GM23338 (cell line): ENCODE data around the gene OR10K1. TPM values are rescaled to one million over a fixed set of nuclear protein-coding genes. Genes with fewer than 3 reads are reported as not detected.

Experiments used
- ATAC-seq: fragments of 200-7000 bp; cut with Tn5 transposase; 3 replicates; pipeline ENCODE4 v1.9.1; 2020
- DNase-seq: peaks from one replicate; pipeline ENCODE4 v3.0.0-alpha.2; 2015; ENCODE audit warnings: low spot score
- H2AFZ ChIP-seq: fragments of 200-600 bp; sonication (generic); 2 replicates; pipeline ENCODE4 v1.8.0; 2016; ENCODE audit warnings: antibody characterized with exemption, mild to moderate bottlenecking, moderate library complexity
- H3F3A ChIP-seq: fragments of 200-600 bp; sonication (generic); replicated peaks from 2 replicates; pipeline ENCODE4 v1.8.0; 2017; ENCODE audit warnings: antibody characterized with exemption, mixed run types, low read depth
- H3K27ac ChIP-seq: fragments of 200-600 bp; sonication (generic); 2 replicates; pipeline ENCODE4 v1.6.1; 2016; ENCODE audit warnings: low read depth
- H3K27me3 ChIP-seq: fragments of 200-600 bp; sonication (generic); 2 replicates; pipeline ENCODE4 v1.8.0; 2016; ENCODE audit warnings: mild to moderate bottlenecking, mixed run types, moderate library complexity; ENCODE audit not compliant: insufficient read depth
- H3K36me3 ChIP-seq: fragments of 200-600 bp; sonication (generic); 2 replicates; pipeline ENCODE4 v1.8.0; 2016; ENCODE audit warnings: mild to moderate bottlenecking; ENCODE audit not compliant: insufficient read depth
- H3K4me1 ChIP-seq: fragments of 200-600 bp; sonication (generic); 2 replicates; pipeline ENCODE4 v1.8.0; 2016; ENCODE audit warnings: mild to moderate bottlenecking, moderate library complexity; ENCODE audit not compliant: insufficient read depth
- H3K4me2 ChIP-seq: fragments of 200-600 bp; sonication (generic); 2 replicates; pipeline ENCODE4 v1.7.1; 2017; ENCODE audit warnings: mixed run types
- H3K4me3 ChIP-seq: fragments of 200-600 bp; sonication (generic); 2 replicates; pipeline ENCODE4 v1.6.1; 2016; ENCODE audit warnings: mixed run types
- H3K79me2 ChIP-seq: fragments of 200-600 bp; sonication (generic); replicated peaks from 2 replicates; pipeline ENCODE4 v1.8.0; 2017; ENCODE audit warnings: mild to moderate bottlenecking; ENCODE audit not compliant: insufficient read depth
- H3K9me2 ChIP-seq: fragments of 200-600 bp; sonication (generic); 2 replicates; pipeline ENCODE4 v1.8.0; 2017; ENCODE audit not compliant: insufficient read depth
- H4K20me1 ChIP-seq: fragments of 200-600 bp; sonication (generic); replicated peaks from 2 replicates; pipeline ENCODE4 v1.8.0; 2017; ENCODE audit warnings: mild to moderate bottlenecking; ENCODE audit not compliant: insufficient read depth
- H3K27ac Mint-ChIP-seq: 2 replicates; pipeline ENCODE4 v1.8.0; 2020; ENCODE audit warnings: inconsistent platforms, mild to moderate bottlenecking, moderate library complexity, mixed read lengths
- H3K27me3 Mint-ChIP-seq: 3 replicates; pipeline ENCODE4 v1.8.0; 2022; ENCODE audit warnings: low read depth, mild to moderate bottlenecking, moderate library complexity, mixed read lengths, inconsistent platforms; ENCODE audit not compliant: insufficient read depth, poor library complexity
- H3K36me3 Mint-ChIP-seq: 3 replicates; pipeline ENCODE4 v1.8.0; 2021; ENCODE audit warnings: low read depth, mild to moderate bottlenecking, inconsistent platforms, moderate library complexity, mixed read lengths
- H3K4me1 Mint-ChIP-seq: 3 replicates; pipeline ENCODE4 v1.8.0; 2020; ENCODE audit warnings: mild to moderate bottlenecking, inconsistent platforms, mixed read lengths
- H3K4me3 Mint-ChIP-seq: 3 replicates; pipeline ENCODE4 v1.8.0; 2021; ENCODE audit warnings: moderate library complexity, mild to moderate bottlenecking, inconsistent platforms, mixed read lengths
- H3K9me3 Mint-ChIP-seq: 3 replicates; pipeline ENCODE4 v1.8.0; 2020; ENCODE audit warnings: moderate library complexity, mild to moderate bottlenecking, inconsistent platforms, mixed read lengths
- CREB1 ChIP-seq: fragments of 250-450 bp; sonication (Bioruptor Pico); IDR thresholded peaks from 2 replicates; pipeline ENCODE4 v1.5.0; 2020; ENCODE audit warnings: low read depth, mild to moderate bottlenecking, moderate library complexity
- CTCF ChIP-seq, 2 experiments: fragments of 200-600 bp in 1 of 2; sonication (generic) in 1 of 2; conservative IDR thresholded peaks; 2 replicates each; pipeline versions ENCODE4 v1.5.1 to v1.6.1; 2016 to 2017; ENCODE audit warnings: antibody characterized with exemption in 2 of 2, low read depth in 2 of 2, mild to moderate bottlenecking in 2 of 2, moderate library complexity in 1 of 2
- ETS1 ChIP-seq: IDR thresholded peaks from 2 replicates; pipeline ENCODE4 v1.6.1; 2016; ENCODE audit warnings: antibody characterized with exemption
- EZH2 ChIP-seq: fragments of 200-600 bp; sonication (generic); IDR thresholded peaks from one replicate; pipeline ENCODE4 v1.8.0; 2017; ENCODE audit warnings: antibody characterized with exemption, mild to moderate bottlenecking, low read depth; ENCODE audit not compliant: unreplicated experiment
- EZH2phosphoT487 ChIP-seq: fragments of 200-600 bp; sonication (generic); IDR thresholded peaks from one replicate; pipeline ENCODE4 v1.8.1; 2018; ENCODE audit warnings: antibody characterized with exemption; ENCODE audit not compliant: unreplicated experiment
- JUNB ChIP-seq: IDR thresholded peaks from one replicate; pipeline ENCODE4 v1.6.1; 2016; ENCODE audit warnings: antibody characterized with exemption; ENCODE audit not compliant: unreplicated experiment
- NANOG ChIP-seq: IDR thresholded peaks from 2 replicates; pipeline ENCODE4 v1.6.1; 2016; ENCODE audit warnings: antibody characterized with exemption, borderline replicate concordance
- POLR2AphosphoS5 ChIP-seq: IDR thresholded peaks from 2 replicates; pipeline ENCODE4 v1.6.1; 2016; ENCODE audit warnings: antibody characterized with exemption, low read depth
- REST ChIP-seq: IDR thresholded peaks from one replicate; pipeline ENCODE4 v1.6.1; 2018; ENCODE audit warnings: antibody characterized with exemption; ENCODE audit not compliant: unreplicated experiment
- STAT1 ChIP-seq: IDR thresholded peaks from one replicate; pipeline ENCODE4 v1.6.1; 2016; ENCODE audit warnings: antibody characterized with exemption; ENCODE audit not compliant: unreplicated experiment
- ZNF114 ChIP-seq: fragments of 250-450 bp; sonication (Bioruptor Pico); IDR thresholded peaks from 2 replicates; pipeline ENCODE4 v1.5.0; 2020; ENCODE audit warnings: mild to moderate bottlenecking, moderate library complexity
- ZNF331 ChIP-seq: fragments of 250-450 bp; sonication (Bioruptor Pico); IDR thresholded peaks from 2 replicates; pipeline ENCODE4 v1.5.0; 2020; ENCODE audit warnings: low read depth, mild to moderate bottlenecking, moderate library complexity
- ZNF462 ChIP-seq: fragments of 250-450 bp; sonication (Bioruptor Pico); IDR thresholded peaks from 2 replicates; pipeline ENCODE4 v1.5.0; 2020; ENCODE audit warnings: mild to moderate bottlenecking, moderate library complexity
- polyA plus RNA-seq: library from polyadenylated mRNA; unstranded; fragments of >200 nt; fragmentation: Nextera tagmentation; extraction: Ambion mirVana; gene quantifications from 2 replicates; pipeline ENCODE4 v1.2.1, GENCODE V29; 2016
- total RNA-seq: library from RNA; depleted of rRNA; stranded (reverse); fragments of >200 nt; shearing (Covaris generic); gene quantifications from 2 replicates; pipeline ENCODE4 v1.2.3, GENCODE V29; 2014

The OR10K1 gene
- total and polyA plus RNA-seq, 2 experiments from 2014 or later: not detected

GRCh38 chr1:158507511-158507910 is 45.9 kb downstream of the OR10K1 start:
- no peak for DNase-seq
- Mint-ChIP-seq H3K4me1 (peaks cover 6% of the 10 kb centered on the region; the same call in 2 of the 3 replicates), H3K36me3 (peaks cover 2% of the 10 kb centered on the region), H3K9me3 (peaks cover under 1% of the 10 kb centered on the region; the same call in 2 of the 3 replicates), H3K27me3 (no peaks in the 10 kb centered on the region), H3K4me3 (no peak overlapping the region), H3K27ac (peak overlapping the region; percentile 41; the same call in 1 of the 2 replicates)
- Histone ChIP-seq H3K4me1 (no peaks in the 10 kb centered on the region), H3F3A (no peaks in the 10 kb centered on the region), H3K79me2 (no peaks in the 10 kb centered on the region), H3K27me3 (no peaks in the 10 kb centered on the region), H3K4me2 (no peak overlapping the region), H3K27ac (no peak overlapping the region), H3K4me3 (no peak overlapping the region), H4K20me1 (no peaks in the 10 kb centered on the region), H3K36me3 (no peaks in the 10 kb centered on the region), H2AFZ (peak overlapping the region; percentile 34), H3K9me2 (no peaks in the 10 kb centered on the region)
- ATAC-seq: no peak
- no peak for TF ChIP-seq EZH2
- no peak for TF ChIP-seq ZNF331 (CRISPR knock-in tag)
- TF ChIP-seq STAT1: no peak
- TF ChIP-seq EZH2phosphoT487: no peak
- TF ChIP-seq REST: no peak
- TF ChIP-seq NANOG: no peak
- TF ChIP-seq JUNB: no peak
- no peak for TF ChIP-seq POLR2AphosphoS5
- no peak for TF ChIP-seq ZNF114 (CRISPR knock-in tag)
- TF ChIP-seq CREB1 (CRISPR knock-in tag): no peak
- no peak for TF ChIP-seq ETS1
- no peak for TF ChIP-seq CTCF (conservative IDR thresholded peaks at IDR 0.05; ENCODE audit: low read depth in 2 of 2)
- TF ChIP-seq ZNF462: no peak
